A549 (cell line): Measurements from ENCODE around the gene NNAT. TPM values are rescaled to one million over a fixed set of nuclear protein-coding genes. Genes with fewer than 3 reads are reported as not detected.

Experiments
- ATAC-seq, 2 experiments: fragments of 200-7000 bp in 1 of 2; fragments of >200 bp in 1 of 2; cut with Nextera tagmentation in 1 of 2; cut with Tn5 transposase in 1 of 2; 3 replicates each; pipeline versions ENCODE4 v1.8.0 to v1.9.1; 2018 to 2020; ENCODE audit warnings: mild to moderate bottlenecking in 1 of 2, moderate library complexity in 1 of 2
- CTCF ChIA-PET: fragments of 300-600 bp; sonication (Branson Sonifier 250); formaldehyde crosslinking; extraction: SDS; loops from one replicate; lab custom pipeline; 2021; ENCODE audit warnings: antibody characterized with exemption, inconsistent platforms; lab: Yijun Ruan, JAX
- POLR2A ChIA-PET: fragments of 350-600 bp; formaldehyde crosslinking; extraction: SDS; loops from one replicate; lab custom pipeline; 2021; ENCODE audit warnings: antibody characterized with exemption, inconsistent platforms; lab: Yijun Ruan, JAX
- DNase-seq, 2 experiments: peaks; one replicate each; pipeline versions ENCODE4 v3.0.0 to v3.0.0-alpha.2; 2011 to 2016; ENCODE audit warnings: low read depth in 1 of 2, low spot score in 1 of 2
- FAIRE-seq: peaks from 2 replicates; lab custom pipeline; 2011; peaks lifted over from hg19 to GRCh38; lab: Jason Lieb, UNC
- H3K27ac ChIP-seq, 2 experiments: fragments of >200 bp; sonication (Bioruptor Twin); formaldehyde crosslinking; 3 replicates each; pipeline ENCODE4 v1.5.1; 2016 to 2017
- H3K4me1 ChIP-seq: fragments of >200 bp; sonication (Bioruptor Twin); formaldehyde crosslinking; 3 replicates; pipeline ENCODE4 v1.6.1; 2016
- H3K4me2 ChIP-seq: fragments of >200 bp; sonication (Bioruptor Twin); formaldehyde crosslinking; 3 replicates; pipeline ENCODE4 v1.6.1; 2016
- H3K4me3 ChIP-seq: fragments of >200 bp; sonication (Bioruptor Twin); formaldehyde crosslinking; 3 replicates; pipeline ENCODE4 v1.5.1; 2016
- H3K9me3 ChIP-seq: fragments of >200 bp; sonication (Bioruptor Twin); formaldehyde crosslinking; 3 replicates; pipeline ENCODE4 v1.6.1; 2016
- CBX2 ChIP-seq: fragments of 200-600 bp; sonication (generic); IDR thresholded peaks from 2 replicates; pipeline ENCODE4 v1.6.1; 2016; ENCODE audit warnings: low read depth, mild to moderate bottlenecking, borderline replicate concordance
- CEBPB ChIP-seq, 2 experiments: fragments of >200 bp in 1 of 2; sonication (Bioruptor Twin) in 1 of 2; formaldehyde crosslinking in 1 of 2; IDR thresholded peaks; 2 replicates each; pipeline ENCODE4 v1.6.1; 2012 to 2016
- CHD4 ChIP-seq: fragments of 200-600 bp; sonication (generic); IDR thresholded peaks from 2 replicates; pipeline ENCODE4 v1.6.1; 2016; ENCODE audit warnings: antibody characterized with exemption, mild to moderate bottlenecking, borderline replicate concordance
- ESRRA ChIP-seq: fragments of 150-350 bp; IDR thresholded peaks from 2 replicates; pipeline ENCODE4 v1.6.1; 2014; ENCODE audit warnings: mild to moderate bottlenecking, low read length, borderline replicate concordance
- FOSB ChIP-seq: fragments of 250-450 bp; sonication (Bioruptor Pico); IDR thresholded peaks from 2 replicates; pipeline ENCODE4 v1.5.0; 2020; ENCODE audit warnings: mild to moderate bottlenecking, moderate library complexity
- FOSL2 ChIP-seq, 2 experiments: fragments of 450-650 bp in 1 of 2; fragments of >200 bp in 1 of 2; sonication (Bioruptor Twin) in 1 of 2; formaldehyde crosslinking; IDR thresholded peaks; 2 replicates each; pipeline versions ENCODE4 v1.5.0 to v1.6.1; 2016 to 2020; ENCODE audit warnings: mild to moderate bottlenecking in 1 of 2, moderate library complexity in 1 of 2
- FOXS1 ChIP-seq: fragments of 250-450 bp; sonication (Bioruptor Pico); IDR thresholded peaks from 2 replicates; pipeline ENCODE4 v1.5.0; 2020; ENCODE audit warnings: mild to moderate bottlenecking, moderate library complexity
- HES2 ChIP-seq: fragments of >200 bp; sonication (Bioruptor Twin); formaldehyde crosslinking; IDR thresholded peaks from 2 replicates; pipeline ENCODE4 v1.6.1; 2016
- HOXA7 ChIP-seq: fragments of 250-450 bp; sonication (Bioruptor Pico); IDR thresholded peaks from 2 replicates; pipeline ENCODE4 v1.5.0; 2020; ENCODE audit warnings: mild to moderate bottlenecking, moderate library complexity
- HOXB5 ChIP-seq: fragments of 250-450 bp; sonication (Bioruptor Pico); IDR thresholded peaks from 2 replicates; pipeline ENCODE4 v1.5.0; 2020; ENCODE audit warnings: mild to moderate bottlenecking, moderate library complexity
- JUNB ChIP-seq: fragments of >200 bp; sonication (Bioruptor Twin); formaldehyde crosslinking; IDR thresholded peaks from 2 replicates; pipeline ENCODE4 v1.6.1; 2016
- KDM1A ChIP-seq: fragments of 200-600 bp; sonication (generic); IDR thresholded peaks from 2 replicates; pipeline ENCODE4 v1.6.1; 2016; ENCODE audit warnings: low read depth, mild to moderate bottlenecking
- NFE2L2 ChIP-seq: fragments of 150-350 bp; conservative IDR thresholded peaks from 2 replicates; pipeline ENCODE4 v1.6.1; 2014; ENCODE audit warnings: low read length
- NPAS2 ChIP-seq: fragments of 250-450 bp; sonication (Bioruptor Pico); IDR thresholded peaks from 2 replicates; pipeline ENCODE4 v1.8.0; 2022; ENCODE audit warnings: mild to moderate bottlenecking, moderate library complexity, borderline replicate concordance
- PHF8 ChIP-seq: fragments of 200-600 bp; sonication (generic); IDR thresholded peaks from 2 replicates; pipeline ENCODE4 v1.6.1; 2016; ENCODE audit warnings: low read depth, mild to moderate bottlenecking, antibody characterized with exemption, moderate library complexity, borderline replicate concordance
- RAD21 ChIP-seq, 2 experiments: fragments of >200 bp in 1 of 2; sonication (Bioruptor Twin) in 1 of 2; formaldehyde crosslinking in 1 of 2; IDR thresholded peaks in 1 of 2; conservative IDR thresholded peaks in 1 of 2; 2 replicates in 1 of 2; 3 replicates in 1 of 2; pipeline ENCODE4 v1.6.1; 2012 to 2018; ENCODE audit warnings: inconsistent platforms in 1 of 2
- RNF2 ChIP-seq: fragments of 200-600 bp; sonication (generic); IDR thresholded peaks from 2 replicates; pipeline ENCODE4 v1.6.1; 2016; ENCODE audit warnings: low read depth, mild to moderate bottlenecking, antibody characterized with exemption, moderate library complexity, borderline replicate concordance
- SREBF2 ChIP-seq: fragments of 450-650 bp; IDR thresholded peaks from 2 replicates; pipeline ENCODE4 v1.6.1; 2014; ENCODE audit warnings: mild to moderate bottlenecking, moderate library complexity
- TFCP2L1 ChIP-seq: fragments of 250-450 bp; sonication (Bioruptor Pico); IDR thresholded peaks from 2 replicates; pipeline ENCODE4 v1.5.0; 2021; ENCODE audit warnings: mild to moderate bottlenecking
- TP53 ChIP-seq: fragments of 250-450 bp; sonication (Bioruptor Pico); IDR thresholded peaks from 2 replicates; pipeline ENCODE4 v1.5.0; 2021; ENCODE audit warnings: mild to moderate bottlenecking, moderate library complexity
- WGBS: methylation state at CpG from one replicate; pipeline ENCODE4 v1.1.6; 2017; ENCODE audit errors: missing lambda C conversion rate; 5-methylcytosine and 5-hydroxymethylcytosine counted together
- polyA plus RNA-seq, 4 experiments: library from polyadenylated mRNA; depleted of rRNA in 3 of 4; stranded (reverse); fragments of >200 nt; fragmentation: RNase III in 1 of 4; extraction: RNeasy Plus Mini Kit Qiagen cat#74134 plus additional on column Dnase treatment in 1 of 4; gene quantifications; 2 replicates in 3 of 4; 3 replicates in 1 of 4; pipeline ENCODE4 v1.2.3, GENCODE V29; 2011 to 2017
- TF ChIP-seq, protein P1 (sequence below): fragments of 450-650 bp; IDR thresholded peaks from 2 replicates; pipeline ENCODE4 v1.6.1; 2014; ENCODE audit warnings: antibody characterized with exemption
- TF ChIP-seq, protein P2 (sequence below): IDR thresholded peaks from 2 replicates; pipeline ENCODE4 v1.6.1; 2012
- TF ChIP-seq, protein P3 (sequence below): fragments of >200 bp; sonication (Bioruptor Twin); formaldehyde crosslinking; IDR thresholded peaks from 3 replicates; pipeline ENCODE4 v1.5.1; 2016

NNAT gene
- polyA plus RNA-seq, 2 of the 4 experiments (the other 2 are of a cell fraction) = not detected

DNA sequence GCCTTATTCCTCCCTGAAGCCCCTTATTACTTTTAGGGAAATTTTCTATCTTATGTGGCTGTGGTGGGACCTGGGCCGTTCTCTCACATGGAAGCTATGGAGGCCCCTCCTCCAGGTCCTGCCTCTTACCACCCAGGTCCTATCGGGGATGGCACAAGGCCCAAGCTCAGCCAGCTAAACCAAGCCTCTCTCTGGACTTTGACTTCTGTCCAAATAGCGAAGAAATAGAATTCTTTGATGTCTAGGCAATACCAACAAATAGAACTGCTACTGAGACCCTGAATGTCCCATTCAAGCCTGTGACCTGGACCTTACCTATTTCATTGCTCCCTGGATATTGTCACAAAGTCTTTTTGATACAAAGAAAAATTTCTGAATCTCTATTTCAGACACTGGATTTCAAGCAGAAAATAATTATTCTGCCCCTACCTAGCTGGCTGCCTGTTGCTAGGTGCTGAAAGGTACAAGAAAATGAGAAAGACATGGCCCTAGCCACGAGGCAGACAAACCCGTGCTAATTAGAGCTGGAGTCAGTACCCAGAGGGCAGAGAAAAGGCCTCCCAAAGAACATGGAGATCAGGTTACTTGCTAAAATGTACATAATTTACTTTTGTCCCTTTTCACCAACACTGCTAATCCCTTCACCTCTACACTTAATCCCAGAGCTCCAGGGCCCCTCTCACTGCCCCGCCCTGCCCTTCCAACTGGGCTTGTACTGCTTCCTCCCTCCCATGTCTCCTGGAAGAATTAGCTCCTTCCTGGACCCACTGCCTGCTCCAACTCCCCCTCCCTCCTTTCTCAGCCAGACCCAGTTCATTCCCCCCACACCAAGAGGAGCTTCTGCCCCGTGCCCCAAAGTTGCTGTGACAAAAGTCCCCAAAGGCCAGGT is 15.5 kb upstream of the NNAT start (continued):
- TF ChIP-seq HES2 = no peak

GRCh38 chr20:37506152-37506725 is 14.8 kb upstream of the NNAT start:
- Histone ChIP-seq H3K4me2 (no peak overlapping the region), H3K27ac (no peak overlapping the region), H3K4me3 (no peak overlapping the region)
- CTCF ChIA-PET = interaction anchor here (0.6 to 2.0 kb wide), 3 partner anchors 28 to 292 kb away, joined by 3 to 9 read pairs (median 3); no protein-coding TSS in a partner anchor
- FAIRE-seq (no peak), DNase-seq (no peak)
- POLR2A ChIA-PET = no interaction called here
- WGBS = 76% methylated on average over 4 of the region's 4 CpGs
- TF ChIP-seq, protein P1, sequence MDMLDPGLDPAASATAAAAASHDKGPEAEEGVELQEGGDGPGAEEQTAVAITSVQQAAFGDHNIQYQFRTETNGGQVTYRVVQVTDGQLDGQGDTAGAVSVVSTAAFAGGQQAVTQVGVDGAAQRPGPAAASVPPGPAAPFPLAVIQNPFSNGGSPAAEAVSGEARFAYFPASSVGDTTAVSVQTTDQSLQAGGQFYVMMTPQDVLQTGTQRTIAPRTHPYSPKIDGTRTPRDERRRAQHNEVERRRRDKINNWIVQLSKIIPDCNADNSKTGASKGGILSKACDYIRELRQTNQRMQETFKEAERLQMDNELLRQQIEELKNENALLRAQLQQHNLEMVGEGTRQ = no peak
- TF ChIP-seq, protein P2, sequence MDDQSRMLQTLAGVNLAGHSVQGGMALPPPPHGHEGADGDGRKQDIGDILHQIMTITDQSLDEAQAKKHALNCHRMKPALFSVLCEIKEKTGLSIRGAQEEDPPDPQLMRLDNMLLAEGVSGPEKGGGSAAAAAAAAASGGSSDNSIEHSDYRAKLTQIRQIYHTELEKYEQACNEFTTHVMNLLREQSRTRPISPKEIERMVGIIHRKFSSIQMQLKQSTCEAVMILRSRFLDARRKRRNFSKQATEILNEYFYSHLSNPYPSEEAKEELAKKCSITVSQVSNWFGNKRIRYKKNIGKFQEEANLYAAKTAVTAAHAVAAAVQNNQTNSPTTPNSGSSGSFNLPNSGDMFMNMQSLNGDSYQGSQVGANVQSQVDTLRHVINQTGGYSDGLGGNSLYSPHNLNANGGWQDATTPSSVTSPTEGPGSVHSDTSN = no peak
- no peak for TF ChIP-seq TP53 (CRISPR knock-in tag)
- TF ChIP-seq ESRRA = no peak
- TF ChIP-seq HOXA7 = no peak
- no peak for TF ChIP-seq NPAS2 (CRISPR knock-in tag)
- TF ChIP-seq TFCP2L1 (CRISPR knock-in tag) = no peak
- no peak for TF ChIP-seq NFE2L2
- no peak for TF ChIP-seq PHF8
- no peak for TF ChIP-seq CBX2
- TF ChIP-seq SREBF2 = no peak
- TF ChIP-seq, all 56 proteins: peak for 0
- Histone ChIP-seq H3K9me3 (no peaks in the 10 kb centered on the region), H3K4me1 (no peaks in the 10 kb centered on the region)
- no peak for ATAC-seq

- H3K9me3 ChIP-seq = no peaks in the 10 kb centered on the region
- DNase-seq (no peak), FAIRE-seq (no peak), ATAC-seq (no peak)
- H3K4me3 ChIP-seq = no peak overlapping the region
- ChIA-PET CTCF (interaction anchor here (0.7 to 1.2 kb wide), 4 partner anchors 17 to 242 kb away, joined by 3 to 5 read pairs (median 4); no protein-coding TSS in a partner anchor), POLR2A (no interaction called here)
- no peak overlapping the region for H3K4me2 ChIP-seq
- H3K27ac ChIP-seq = no peak overlapping the region
- TF ChIP-seq RNF2 (no peak), HOXB5 (CRISPR knock-in tag) (no peak), NPAS2 (CRISPR knock-in tag) (no peak), FOXS1 (no peak)
- H3K4me1 ChIP-seq = no peaks in the 10 kb centered on the region
- WGBS = 82% methylated on average over 5 of the region's 5 CpGs
These were observed 10.8 kb upstream of the NNAT start for GRCh38 chr20:37510226-37510625.

DNA sequence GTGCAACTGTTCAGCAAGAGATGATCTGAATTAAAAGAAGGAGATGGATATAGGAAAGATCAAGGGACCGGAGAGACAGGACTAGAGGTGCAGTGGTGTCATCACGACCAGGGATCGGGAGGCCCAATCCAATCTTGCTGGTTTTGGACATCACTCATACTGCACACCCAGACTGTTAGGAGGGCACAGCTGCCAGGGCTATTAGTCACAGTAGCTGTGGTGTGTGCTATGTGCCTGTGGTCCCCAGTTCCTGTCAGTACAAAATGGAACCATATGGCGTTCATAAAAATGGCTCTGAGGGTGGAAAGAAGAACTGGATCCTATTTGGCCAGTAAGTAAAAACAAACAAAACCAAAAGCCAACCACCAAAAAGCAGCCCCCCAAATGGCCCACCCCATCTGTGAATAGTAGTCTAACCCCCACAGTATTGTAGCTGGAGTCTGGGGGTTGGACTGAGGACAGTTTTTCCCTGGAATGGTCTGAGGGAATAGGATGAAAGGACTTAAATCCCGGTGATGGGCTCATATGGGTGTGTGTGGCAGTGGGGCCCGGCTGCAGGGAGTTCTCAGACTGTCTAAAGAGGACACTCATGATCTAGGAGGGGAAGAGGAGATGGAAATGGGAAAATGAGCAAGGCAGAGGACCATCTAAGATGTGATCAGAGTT is 9.3 kb upstream of the NNAT start:
- ChIA-PET POLR2A (no interaction called here), CTCF (no interaction called here)
- Histone ChIP-seq H3K4me2 (no peak overlapping the region), H3K4me3 (no peak overlapping the region), H3K4me1 (no peaks in the 10 kb centered on the region), H3K27ac (no peak overlapping the region), H3K9me3 (no peaks in the 10 kb centered on the region)
- 89% methylated on average over 6 of the region's 6 CpGs for WGBS
- no peak for ATAC-seq
- FAIRE-seq = no peak
- DNase-seq = no peak
- TF ChIP-seq TFCP2L1 (CRISPR knock-in tag) (no peak), JUNB (no peak), FOSL2 (IDR thresholded peaks at IDR 0.05) (no peak), FOSL2 (CRISPR knock-in tag; IDR thresholded peaks at IDR 0.05) (no peak), NFE2L2 (no peak), CHD4 (no peak), CBX2 (no peak), RAD21 (conservative IDR thresholded peaks at IDR 0.05 in 1 of 2, IDR thresholded peaks at IDR 0.05 in 1 of 2) (no peak), CEBPB (IDR thresholded peaks at IDR 0.05) (no peak), FOSB (CRISPR knock-in tag) (no peak), KDM1A (no peak)
- TF ChIP-seq, protein P3, sequence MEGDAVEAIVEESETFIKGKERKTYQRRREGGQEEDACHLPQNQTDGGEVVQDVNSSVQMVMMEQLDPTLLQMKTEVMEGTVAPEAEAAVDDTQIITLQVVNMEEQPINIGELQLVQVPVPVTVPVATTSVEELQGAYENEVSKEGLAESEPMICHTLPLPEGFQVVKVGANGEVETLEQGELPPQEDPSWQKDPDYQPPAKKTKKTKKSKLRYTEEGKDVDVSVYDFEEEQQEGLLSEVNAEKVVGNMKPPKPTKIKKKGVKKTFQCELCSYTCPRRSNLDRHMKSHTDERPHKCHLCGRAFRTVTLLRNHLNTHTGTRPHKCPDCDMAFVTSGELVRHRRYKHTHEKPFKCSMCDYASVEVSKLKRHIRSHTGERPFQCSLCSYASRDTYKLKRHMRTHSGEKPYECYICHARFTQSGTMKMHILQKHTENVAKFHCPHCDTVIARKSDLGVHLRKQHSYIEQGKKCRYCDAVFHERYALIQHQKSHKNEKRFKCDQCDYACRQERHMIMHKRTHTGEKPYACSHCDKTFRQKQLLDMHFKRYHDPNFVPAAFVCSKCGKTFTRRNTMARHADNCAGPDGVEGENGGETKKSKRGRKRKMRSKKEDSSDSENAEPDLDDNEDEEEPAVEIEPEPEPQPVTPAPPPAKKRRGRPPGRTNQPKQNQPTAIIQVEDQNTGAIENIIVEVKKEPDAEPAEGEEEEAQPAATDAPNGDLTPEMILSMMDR = no peak
- TF ChIP-seq, protein P2 = no peak
